HEK293T (cell line): ENCODE results near the gene ARID1B.

ENCODE experiments used
- FOXK2 ChIP-seq: fragments of 450-650 bp; IDR thresholded peaks from 2 replicates; pipeline ENCODE4 v1.6.1; 2016; ENCODE audit warnings: mild to moderate bottlenecking
- FOXM1 ChIP-seq: fragments of 450-650 bp; IDR thresholded peaks from 2 replicates; pipeline ENCODE4 v1.6.1; 2017; ENCODE audit warnings: mild to moderate bottlenecking, borderline replicate concordance
- LEF1 ChIP-seq: fragments of 450-650 bp; IDR thresholded peaks from 2 replicates; pipeline ENCODE4 v1.6.1; 2017; ENCODE audit warnings: mild to moderate bottlenecking, borderline replicate concordance
- PKNOX1 ChIP-seq: fragments of 450-650 bp; IDR thresholded peaks from 2 replicates; pipeline ENCODE4 v1.6.1; 2016
- SP1 ChIP-seq: fragments of 450-650 bp; IDR thresholded peaks from 2 replicates; pipeline ENCODE4 v1.6.1; 2017

- TF ChIP-seq LEF1 (no peak), FOXM1 (no peak), PKNOX1 (no peak), FOXK2 (no peak), SP1 (no peak)
Measured at GRCh38 chr6:157158456-157158855, 381.3 kb downstream of the ARID1B start.
